Measurements from ENCODE around the gene SYNE2. TPM values are rescaled to one million over a fixed set of nuclear protein-coding genes. Genes with fewer than 3 reads are reported as not detected.
A peak's percentile ranks its signal among the peaks of the same experiment; 100 is the strongest.

The SYNE2 gene
- total and polyA plus RNA-seq, 4 experiments from 2014 or later: 14.2 to 280 (median 189) TPM

DNA sequence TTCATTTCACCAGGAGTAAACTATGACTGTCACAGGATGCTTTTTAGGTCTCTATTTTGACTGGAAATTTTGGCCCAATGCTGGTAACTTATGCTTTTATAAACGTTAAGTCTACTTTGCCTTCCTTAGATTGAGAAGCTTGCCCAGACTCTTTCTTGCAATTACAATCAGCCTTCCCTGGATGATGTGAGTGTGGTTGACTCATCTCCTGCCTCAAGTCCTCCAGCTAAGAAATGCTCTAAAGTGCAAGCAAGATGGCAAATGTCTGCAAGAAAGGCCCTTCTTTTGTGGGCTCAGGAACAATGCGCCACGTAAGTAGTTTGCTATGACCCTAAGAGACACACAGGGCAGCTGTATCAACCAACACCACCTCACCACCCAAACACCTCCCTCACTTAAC, 96.9 kb downstream of the SYNE2 start:
- Mint-ChIP-seq H3K27ac (peak overlapping the region in 1 of 7 donors; percentile 3), H3K36me3 (peaks cover 43 to 66% of the 10 kb centered on the region in 2 donors)

DNA sequence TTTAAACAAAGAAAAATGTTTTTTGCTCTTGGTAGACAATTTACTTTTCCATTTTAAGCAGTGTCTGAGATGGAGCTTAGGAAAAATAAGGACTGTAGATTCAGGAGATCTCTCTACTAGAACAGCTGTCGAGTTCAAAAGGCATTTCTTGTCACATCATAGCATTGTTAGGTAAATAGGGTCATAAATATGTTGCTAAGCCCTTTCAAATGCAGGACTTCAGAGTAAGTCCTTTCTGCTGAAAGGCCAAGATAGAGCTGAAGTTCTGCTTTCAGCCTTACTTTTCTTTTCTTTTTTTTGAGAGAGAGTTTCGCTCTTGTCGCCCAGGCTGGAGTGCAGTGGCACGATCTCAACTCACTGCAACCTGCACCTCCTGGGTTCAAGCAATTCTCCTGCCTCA, 98.2 kb downstream of the SYNE2 start:
- H3K36me3 Mint-ChIP-seq: peaks cover 45 to 65% of the 10 kb centered on the region in 2 donors
- Histone ChIP-seq H3K27ac (ENCODE audit: low read depth, low read length) (no peak overlapping the region), H3K27me3 (ENCODE audit: insufficient read depth, low read length) (no peaks in the 10 kb centered on the region), H3K36me3 (ENCODE audit: insufficient read depth, low read length) (peaks cover 30% of the 10 kb centered on the region), H3K9me3 (ENCODE audit: control insufficient read depth in 1 of 2, low read length in 2 of 2) (no peaks in the 10 kb centered on the region), H3K4me1 (ENCODE audit: insufficient read depth, low read length) (no peaks in the 10 kb centered on the region), H3K4me3 (ENCODE audit: low read length in 2 of 2) (no peak overlapping the region)
- intact Hi-C loops (cut with micrococcal nuclease): no loop called here
- H3K27me3 Mint-ChIP-seq: no peaks in the 10 kb centered on the region
- POLR2A ChIA-PET (ENCODE audit: partially characterized antibody): interaction anchor here (1.0 kb wide), 1 partner anchor 10 kb away, joined by 3 read pairs; no protein-coding TSS in a partner anchor
- no peak overlapping the region for H3K4me3 Mint-ChIP-seq
- DNase-seq: no peak
- H3K9me3 Mint-ChIP-seq: no peaks in the 10 kb centered on the region
- H3K4me1 Mint-ChIP-seq: peaks cover 6 to 17% (median 13%) of the 10 kb centered on the region in 4 donors
- peak overlapping the region in 1 of 7 donors; percentile 70 for H3K27ac Mint-ChIP-seq
- CTCF ChIA-PET (ENCODE audit: partially characterized antibody): interaction anchor here (1.0 to 1.3 kb wide), 2 partner anchors 64 to 109 kb away, joined by 3 read pairs; no protein-coding TSS in a partner anchor

More for the DNA sequence above, 96.9 kb downstream of the SYNE2 start:
- H3K4me1 ChIP-seq (ENCODE audit: insufficient read depth, low read length): no peaks in the 10 kb centered on the region
- POLR2A ChIA-PET (ENCODE audit: partially characterized antibody): no interaction called here
- H3K4me1 Mint-ChIP-seq: peaks cover 6 to 20% (median 13%) of the 10 kb centered on the region in 4 donors
- H3K9me3 Mint-ChIP-seq: no peaks in the 10 kb centered on the region
- no peak overlapping the region for H3K27ac ChIP-seq (ENCODE audit: low read depth, low read length)
- no peaks in the 10 kb centered on the region for H3K9me3 ChIP-seq (ENCODE audit: control insufficient read depth in 1 of 2, low read length in 2 of 2)
- H3K4me3 ChIP-seq (ENCODE audit: low read length in 2 of 2): no peak overlapping the region
- H3K27me3 ChIP-seq (ENCODE audit: insufficient read depth, low read length): no peaks in the 10 kb centered on the region
- no peak for DNase-seq
- CTCF ChIA-PET (ENCODE audit: partially characterized antibody): interaction anchor here (1.3 kb wide), 1 partner anchor 149 kb away, joined by 4 read pairs; no protein-coding TSS in a partner anchor
- intact Hi-C loops (cut with micrococcal nuclease): no loop called here
- H3K27me3 Mint-ChIP-seq: no peaks in the 10 kb centered on the region
- peaks cover 39% of the 10 kb centered on the region for H3K36me3 ChIP-seq (ENCODE audit: insufficient read depth, low read length)
- no peak overlapping the region for H3K4me3 Mint-ChIP-seq

DNA sequence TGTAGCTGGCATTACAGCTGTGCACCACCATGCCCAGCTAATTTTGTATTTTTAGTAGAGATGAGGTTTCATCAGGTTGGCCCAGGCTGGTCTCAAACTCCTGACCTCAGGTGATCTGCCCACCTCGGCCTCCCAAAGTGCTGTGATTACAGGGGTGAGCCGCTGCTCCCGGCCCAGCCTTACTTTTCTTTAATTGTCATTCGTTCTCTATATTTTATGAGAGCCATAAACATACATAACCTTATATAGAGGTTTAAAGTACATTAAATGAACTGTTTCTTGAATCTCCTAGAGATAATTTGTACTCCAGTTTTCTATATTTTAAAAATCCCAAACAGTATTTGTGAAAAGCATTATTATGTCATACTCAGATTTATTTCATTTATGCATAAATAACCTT, 98.6 kb downstream of the SYNE2 start:
- Histone ChIP-seq H3K4me3 (ENCODE audit: low read length in 2 of 2) (no peak overlapping the region), H3K9me3 (ENCODE audit: control insufficient read depth in 1 of 2, low read length in 2 of 2) (no peaks in the 10 kb centered on the region), H3K36me3 (ENCODE audit: insufficient read depth, low read length) (peaks cover 28% of the 10 kb centered on the region), H3K27me3 (ENCODE audit: insufficient read depth, low read length) (no peaks in the 10 kb centered on the region), H3K27ac (ENCODE audit: low read depth, low read length) (no peak overlapping the region), H3K4me1 (ENCODE audit: insufficient read depth, low read length) (no peaks in the 10 kb centered on the region)
- H3K9me3 Mint-ChIP-seq: no peaks in the 10 kb centered on the region
- peaks cover 6 to 17% (median 13%) of the 10 kb centered on the region in 4 donors for H3K4me1 Mint-ChIP-seq
- DNase-seq: no peak
- ChIA-PET POLR2A (ENCODE audit: partially characterized antibody) (interaction anchor here (1.0 kb wide), 1 partner anchor 11 kb away, joined by 3 read pairs; no protein-coding TSS in a partner anchor), CTCF (ENCODE audit: partially characterized antibody) (interaction anchor here (1.0 to 1.3 kb wide), 2 partner anchors 64 to 109 kb away, joined by 3 read pairs; no protein-coding TSS in a partner anchor)
- H3K36me3 Mint-ChIP-seq: peaks cover 46 to 64% of the 10 kb centered on the region in 2 donors
- peak overlapping the region in 1 of 7 donors; percentile 52 for H3K27ac Mint-ChIP-seq
- intact Hi-C loops (cut with micrococcal nuclease): no loop called here
- no peaks in the 10 kb centered on the region for H3K27me3 Mint-ChIP-seq
- H3K4me3 Mint-ChIP-seq: no peak overlapping the region

DNA sequence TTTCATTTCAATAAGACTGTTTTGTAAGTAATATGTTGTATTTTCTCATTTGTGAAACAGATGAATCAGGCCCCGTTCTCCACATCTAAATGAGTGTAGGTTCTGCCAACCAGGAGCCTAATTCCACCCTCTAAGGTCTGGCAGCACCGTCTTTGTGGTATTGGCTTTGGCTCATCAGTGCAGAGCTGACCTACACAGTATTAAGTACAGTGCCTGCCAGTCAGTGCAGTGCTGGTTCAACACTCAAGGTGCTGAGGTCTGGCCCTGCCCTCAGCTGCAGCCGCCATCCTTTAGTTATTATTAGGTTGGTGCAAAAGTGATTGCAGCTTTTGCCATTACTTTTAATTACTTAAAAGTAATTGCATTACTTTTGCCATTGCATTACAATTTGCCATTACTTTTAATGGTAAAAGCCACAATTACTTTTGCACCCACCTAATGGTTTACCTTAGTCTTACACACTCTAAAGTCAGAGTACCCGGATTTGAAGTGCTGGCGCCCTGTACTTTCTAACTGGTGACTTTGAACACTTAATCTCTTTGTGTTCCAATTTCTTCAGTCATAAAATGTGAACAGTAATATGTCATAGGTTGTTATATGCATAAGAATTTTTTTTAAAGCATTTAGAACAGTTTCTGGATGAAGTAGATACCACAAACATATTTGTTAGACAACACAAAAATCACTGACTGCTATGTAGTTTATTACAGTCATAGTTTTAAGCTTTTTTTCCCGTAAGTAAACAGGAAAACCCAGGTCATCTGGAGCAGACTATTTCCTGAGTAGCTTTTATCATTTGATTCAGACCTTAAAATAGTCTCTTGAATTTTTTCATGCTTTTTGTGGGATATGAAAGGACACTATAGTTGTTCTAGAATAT, 99.5 kb downstream of the SYNE2 start:
- no peak for DNase-seq
- Mint-ChIP-seq H3K4me3 (no peak overlapping the region), H3K27ac (peak overlapping the region in 5 of 7 donors; percentile 53 to 88 (median 67)), H3K36me3 (peaks cover 50 to 68% of the 10 kb centered on the region in 2 donors), H3K27me3 (no peaks in the 10 kb centered on the region), H3K9me3 (no peaks in the 10 kb centered on the region), H3K4me1 (peaks cover 6 to 17% (median 13%) of the 10 kb centered on the region in 4 donors)
- ChIA-PET POLR2A (ENCODE audit: partially characterized antibody) (no interaction called here), CTCF (ENCODE audit: partially characterized antibody) (interaction anchor here (0.7 to 1.0 kb wide), 2 partner anchors 110 to 111 kb away, joined by 3 to 4 read pairs; no protein-coding TSS in a partner anchor)
- Histone ChIP-seq H3K27me3 (ENCODE audit: insufficient read depth, low read length) (no peaks in the 10 kb centered on the region), H3K36me3 (ENCODE audit: insufficient read depth, low read length) (peaks cover 32% of the 10 kb centered on the region), H3K4me1 (ENCODE audit: insufficient read depth, low read length) (no peaks in the 10 kb centered on the region), H3K9me3 (ENCODE audit: control insufficient read depth in 1 of 2, low read length in 2 of 2) (no peaks in the 10 kb centered on the region), H3K27ac (ENCODE audit: low read depth, low read length) (no peak overlapping the region), H3K4me3 (ENCODE audit: low read length in 2 of 2) (no peak overlapping the region)
- intact Hi-C loops (cut with micrococcal nuclease): no loop called here

DNA sequence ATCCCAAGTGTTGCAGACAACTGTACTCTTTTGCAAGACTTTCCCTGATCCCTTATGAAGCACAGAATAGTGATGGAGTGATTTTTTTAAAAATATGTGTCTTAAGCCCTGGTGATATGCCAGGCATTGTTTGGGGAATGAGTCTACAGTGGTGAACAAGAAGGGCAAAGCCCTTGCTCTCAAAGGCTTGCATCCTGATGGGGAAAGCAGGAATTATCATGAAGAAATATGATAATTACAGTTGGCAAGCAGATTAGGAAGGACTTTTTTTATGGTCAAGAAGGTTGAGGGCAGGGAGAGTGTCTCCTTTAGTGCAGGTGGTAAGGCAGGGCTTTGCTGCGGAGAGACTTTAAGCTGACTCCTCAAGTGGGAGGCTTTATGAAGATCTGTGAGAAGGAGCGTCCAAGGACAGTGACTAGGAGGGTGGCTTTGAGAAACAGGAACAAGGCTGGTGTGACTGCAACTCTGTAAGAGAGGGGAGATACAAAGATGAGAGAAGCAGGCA, 100.2 kb downstream of the SYNE2 start:
- Mint-ChIP-seq H3K4me3 (no peak overlapping the region), H3K27ac (peak overlapping the region in 6 of 7 donors; percentile 24 to 88 (median 66)), H3K27me3 (no peaks in the 10 kb centered on the region), H3K4me1 (peaks cover 6 to 16% (median 12%) of the 10 kb centered on the region in 4 donors), H3K36me3 (peaks cover 50 to 67% of the 10 kb centered on the region in 2 donors), H3K9me3 (no peaks in the 10 kb centered on the region)
- no peaks in the 10 kb centered on the region for H3K4me1 ChIP-seq (ENCODE audit: insufficient read depth, low read length)
- no peak overlapping the region for H3K4me3 ChIP-seq (ENCODE audit: low read length in 2 of 2)
- no peak overlapping the region for H3K27ac ChIP-seq (ENCODE audit: low read depth, low read length)
- H3K9me3 ChIP-seq (ENCODE audit: control insufficient read depth in 1 of 2, low read length in 2 of 2): no peaks in the 10 kb centered on the region
- no peaks in the 10 kb centered on the region for H3K27me3 ChIP-seq (ENCODE audit: insufficient read depth, low read length)
- ChIA-PET CTCF (ENCODE audit: partially characterized antibody) (interaction anchor here (0.7 kb wide), 1 partner anchor 112 kb away, joined by 4 read pairs; no protein-coding TSS in a partner anchor), POLR2A (ENCODE audit: partially characterized antibody) (no interaction called here)
- intact Hi-C loops (cut with micrococcal nuclease): no loop called here
- DNase-seq: no peak
- peaks cover 32% of the 10 kb centered on the region for H3K36me3 ChIP-seq (ENCODE audit: insufficient read depth, low read length)

DNA sequence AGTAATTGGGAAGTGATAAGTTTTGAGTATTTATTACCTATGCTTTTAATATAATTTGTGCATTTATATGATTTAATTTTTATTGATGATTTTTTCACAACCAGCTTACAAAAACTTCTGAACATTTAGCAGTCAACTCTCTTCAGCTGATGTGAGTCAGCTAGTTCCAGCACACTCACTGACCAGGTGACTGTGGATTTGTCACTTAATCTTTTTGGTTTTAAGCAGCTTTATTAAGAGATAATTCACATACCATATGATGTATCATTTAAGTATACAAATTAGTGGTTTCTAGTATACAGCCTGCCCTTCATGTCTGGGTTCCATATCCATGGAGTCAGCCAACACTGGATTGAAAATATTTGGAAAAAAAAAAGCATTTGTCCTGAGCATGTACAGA, 103.5 kb downstream of the SYNE2 start:
- POLR2A ChIA-PET (ENCODE audit: partially characterized antibody): interaction anchor here (2.0 kb wide), 1 partner anchor 103 kb away, joined by 10 read pairs; the partner anchor contains the start of gene SYNE2
- CTCF ChIA-PET (ENCODE audit: partially characterized antibody): no interaction called here
- Mint-ChIP-seq H3K4me3 (no peak overlapping the region), H3K27me3 (no peaks in the 10 kb centered on the region), H3K4me1 (peaks cover 6 to 16% (median 12%) of the 10 kb centered on the region in 4 donors), H3K36me3 (peaks cover 51 to 59% of the 10 kb centered on the region in 2 donors), H3K27ac (no peak overlapping the region), H3K9me3 (no peaks in the 10 kb centered on the region)
- Histone ChIP-seq H3K4me1 (ENCODE audit: insufficient read depth, low read length) (no peaks in the 10 kb centered on the region), H3K4me3 (ENCODE audit: low read length in 2 of 2) (no peak overlapping the region), H3K36me3 (ENCODE audit: insufficient read depth, low read length) (peaks cover 11% of the 10 kb centered on the region), H3K27ac (ENCODE audit: low read depth, low read length) (no peak overlapping the region), H3K27me3 (ENCODE audit: insufficient read depth, low read length) (no peaks in the 10 kb centered on the region), H3K9me3 (ENCODE audit: control insufficient read depth in 1 of 2, low read length in 2 of 2) (no peaks in the 10 kb centered on the region)
- DNase-seq: no peak
- intact Hi-C loops (cut with micrococcal nuclease): no loop called here
